ENCODE data around the gene IPO4.

The IPO4 gene

GRCh38 chr14:24216345-24216699 lies 27.7 kb upstream of the IPO4 start:
- H3K4me1 ChIP-seq (ENCODE audit: control insufficient read depth, insufficient read depth, low read length): no peaks in the 10 kb centered on the region
- TF ChIP-seq ZNF560 (tag by site-specific recombination; IDR thresholded peaks at IDR 0.05; ENCODE audit: borderline replicate concordance): no peak
- no peak for TF ChIP-seq ZNF645 (tag by site-specific recombination; IDR thresholded peaks at IDR 0.05)
- TF ChIP-seq ZNF140 (tag by site-specific recombination; IDR thresholded peaks at IDR 0.05): no peak
- no peak for TF ChIP-seq ZNF843 (tag by site-specific recombination; IDR thresholded peaks at IDR 0.05)
- TF ChIP-seq ZNF24 (tag by site-specific recombination; IDR thresholded peaks at IDR 0.05): no peak
- no peak for TF ChIP-seq ZNF768 (tag by site-specific recombination; IDR thresholded peaks at IDR 0.05)
- TF ChIP-seq MEIS1 (CRISPR knock-in tag; IDR thresholded peaks at IDR 0.05; ENCODE audit: borderline replicate concordance): no peak
- TF ChIP-seq ZNF184 (tag by site-specific recombination; IDR thresholded peaks at IDR 0.05): no peak
- no peak for TF ChIP-seq ZNF830 (tag by site-specific recombination; IDR thresholded peaks at IDR 0.05; ENCODE audit: low read depth)
- no peak for TF ChIP-seq ZNF175 (tag by site-specific recombination; IDR thresholded peaks at IDR 0.05)
- no peak for TF ChIP-seq SCRT2 (tag by site-specific recombination; IDR thresholded peaks at IDR 0.05)
- no peak for TF ChIP-seq ZNF654 (tag by site-specific recombination; IDR thresholded peaks at IDR 0.05; ENCODE audit: low read depth)
- TF ChIP-seq ZSCAN23 (tag by site-specific recombination; IDR thresholded peaks at IDR 0.05): no peak
- TF ChIP-seq ZBTB11 (tag by site-specific recombination; conservative IDR thresholded peaks at IDR 0.05; ENCODE audit: low read depth): no peak
- no peak for TF ChIP-seq ZNF623 (tag by site-specific recombination; IDR thresholded peaks at IDR 0.05)
- no peak for TF ChIP-seq ZBTB8A (tag by site-specific recombination; IDR thresholded peaks at IDR 0.05)
- TF ChIP-seq ZNF202 (tag by site-specific recombination; IDR thresholded peaks at IDR 0.05; ENCODE audit: borderline replicate concordance): no peak
- TF ChIP-seq BCL11A (tag by site-specific recombination; IDR thresholded peaks at IDR 0.05; ENCODE audit: low read depth): no peak
- TF ChIP-seq ZNF138 (tag by site-specific recombination; IDR thresholded peaks at IDR 0.05; ENCODE audit: borderline replicate concordance): no peak
- TF ChIP-seq ZNF132 (tag by site-specific recombination; IDR thresholded peaks at IDR 0.05; ENCODE audit: borderline replicate concordance): no peak
- H3K9me3 ChIP-seq (ENCODE audit: control insufficient read depth, insufficient read depth, low read depth, low read length): no peaks in the 10 kb centered on the region
- H3K4me3 ChIP-seq (ENCODE audit: low read depth, low read length): peak overlapping the region; percentile 11; the same call in 1 of the 2 replicates
- H3K27ac ChIP-seq (ENCODE audit: extremely low read depth, low read depth, low read length): no peak overlapping the region
- peaks cover 3 to 28% of the 10 kb centered on the region in 2 experiments; a peak in 2 of 3 replicates for H3K36me3 ChIP-seq (ENCODE audit: control insufficient read depth in 2 of 2, insufficient read depth in 1 of 2, low read length in 2 of 2)
- ChIA-PET CTCF (interaction anchor here (0.5 to 1.6 kb wide), 9 partner anchors 9 to 214 kb away, joined by 3 to 7 read pairs (median 4); partner anchors contain the start of genes KHNYN and TSSK4), POLR2A (interaction anchor here (0.6 to 4.3 kb wide), 13 partner anchors 21 to 219 kb away, joined by 3 to 43 read pairs (median 3); partner anchors contain the start of genes DCAF11, DHRS1, EMC9 and IPO4)

- POLR2A ChIA-PET: interaction anchor here (0.6 to 4.3 kb wide), 15 partner anchors 21 to 310 kb away, joined by 3 to 43 read pairs (median 4); partner anchors contain the start of genes DCAF11, DHRS1, EMC9 and IPO4
- peak within 1 kb of the TSS; percentile 76 for H3K27ac ChIP-seq (ENCODE audit: extremely low read depth, low read depth, low read length)
- no peaks in the 10 kb centered on the region for H3K4me1 ChIP-seq (ENCODE audit: control insufficient read depth, insufficient read depth, low read length)
- peaks cover 4 to 34% of the 10 kb centered on the region in 2 experiments for H3K36me3 ChIP-seq (ENCODE audit: control insufficient read depth in 2 of 2, insufficient read depth in 1 of 2, low read length in 2 of 2)
- peak within 1 kb of the TSS; percentile 81 for H3K4me3 ChIP-seq (ENCODE audit: low read depth, low read length)
- CTCF ChIA-PET: interaction anchor here (0.5 to 1.6 kb wide), 13 partner anchors 10 to 214 kb away, joined by 3 to 7 read pairs (median 4); partner anchors contain the start of genes KHNYN and TSSK4
- H3K9me3 ChIP-seq (ENCODE audit: control insufficient read depth, insufficient read depth, low read depth, low read length): no peaks in the 10 kb centered on the region
- TF ChIP-seq ZNF10 (tag by site-specific recombination; IDR thresholded peaks at IDR 0.05) (peak; percentile 47; the same call in 1 of the 2 replicates), ZNF335 (tag by site-specific recombination; conservative IDR thresholded peaks at IDR 0.05) (peak; percentile 96), ZNF610 (tag by site-specific recombination; IDR thresholded peaks at IDR 0.05; ENCODE audit: borderline replicate concordance) (peak; percentile 66; the same call in 1 of the 2 replicates), ZIC2 (tag by site-specific recombination; IDR thresholded peaks at IDR 0.05) (0 out of 2 replicates have a peak, but pooled peaks have one; percentile 8), TRIM28 (IDR thresholded peaks at IDR 0.05; ENCODE audit: borderline replicate concordance, low read length) (no peak), ZNF398 (tag by site-specific recombination; IDR thresholded peaks at IDR 0.05) (no peak), ZBTB20 (tag by site-specific recombination; IDR thresholded peaks at IDR 0.05) (peak; percentile 60; the same call in 1 of the 2 replicates)
These were observed 27.1 kb upstream of the IPO4 start, which contains the start of gene MDP1 for GRCh38 chr14:24215495-24216344. TSS of gene MDP1 (minus strand) at chr14:24216066. CDS start at chr14:24215955, 111 bp downstream.
